GM04503 (cell line): Measurements from ENCODE around the gene GDI2.

ENCODE experiments used
- DNase-seq: peaks from one replicate; pipeline ENCODE4 v3.0.0-alpha.2; 2012; ENCODE audit warnings: low read depth

GDI2 gene

GRCh38 chr10:5741276-5741675 lies 72.0 kb downstream of the GDI2 start:
- no peak for DNase-seq

DNA sequence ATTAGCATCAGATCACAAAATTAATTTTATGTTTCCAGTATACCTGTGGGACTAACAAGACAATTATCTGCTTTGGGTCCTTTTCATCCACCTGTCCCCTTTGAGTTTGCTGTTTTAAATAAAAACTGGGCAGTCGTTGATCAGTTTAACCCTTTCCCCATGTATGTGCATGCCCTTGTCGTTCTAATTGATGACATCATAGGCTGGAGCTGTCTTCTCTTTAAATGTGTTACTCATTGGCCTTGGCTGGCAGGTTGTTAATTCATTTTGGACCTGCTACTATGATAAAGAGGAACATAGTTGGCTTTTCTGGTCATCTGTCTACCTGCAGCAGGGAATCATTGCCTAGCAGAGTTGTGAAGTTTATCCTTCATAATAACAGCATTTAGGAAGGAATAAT lies 74.8 kb downstream of the GDI2 start:
- no peak for DNase-seq

GRCh38 chr10:5737352-5737751 lies 75.9 kb downstream of the GDI2 start:
- no peak for DNase-seq

GRCh38 chr10:5736591-5736990 lies 76.6 kb downstream of the GDI2 start:
- no peak for DNase-seq

- DNase-seq = no peak
These were observed 78.1 kb downstream of the GDI2 start for GRCh38 chr10:5735119-5735518.

DNA sequence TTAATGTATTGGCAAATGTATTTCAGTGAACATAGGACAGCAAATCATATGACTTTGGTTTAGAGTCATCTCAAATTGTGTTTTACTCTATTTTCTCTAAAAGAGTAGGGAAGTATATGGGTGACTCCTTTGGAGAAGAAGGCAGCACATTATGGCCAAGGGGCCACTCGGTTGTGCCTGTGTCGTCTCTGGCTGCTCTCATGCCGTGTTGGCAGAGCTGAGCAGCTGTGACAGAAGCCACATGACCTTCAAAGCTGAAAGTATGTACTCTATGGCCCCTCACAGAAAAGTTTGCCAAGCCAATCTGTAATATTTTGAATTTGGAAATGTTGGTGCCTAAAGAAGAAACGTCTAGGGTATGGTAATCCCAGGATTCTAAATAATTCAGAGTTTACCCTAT lies 81.1 kb downstream of the GDI2 start:
- DNase-seq = no peak

DNA sequence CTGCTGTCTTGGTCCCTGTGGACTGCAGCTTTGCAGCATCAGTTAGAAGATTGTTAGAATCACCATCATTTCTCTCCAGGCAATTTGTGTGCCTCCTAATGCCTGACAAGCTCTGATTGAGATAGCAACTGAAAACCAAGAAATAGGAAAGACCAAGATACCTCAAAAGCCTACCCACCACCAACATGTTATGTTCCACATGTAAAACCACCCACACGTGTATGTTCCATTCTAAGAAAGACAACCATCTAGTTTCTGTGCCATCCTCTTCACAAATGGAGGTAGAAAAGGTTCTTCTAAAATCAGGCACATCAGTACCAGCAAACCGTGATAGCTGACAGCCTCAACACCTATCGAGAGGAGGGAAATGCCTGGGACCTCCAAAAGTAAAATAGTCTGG lies 81.7 kb downstream of the GDI2 start:
- DNase-seq = no peak

GRCh38 chr10:5730766-5731165 lies 82.5 kb downstream of the GDI2 start:
- no peak for DNase-seq

- DNase-seq = no peak
These were observed 89.5 kb downstream of the GDI2 start for GRCh38 chr10:5723692-5724091.

DNA sequence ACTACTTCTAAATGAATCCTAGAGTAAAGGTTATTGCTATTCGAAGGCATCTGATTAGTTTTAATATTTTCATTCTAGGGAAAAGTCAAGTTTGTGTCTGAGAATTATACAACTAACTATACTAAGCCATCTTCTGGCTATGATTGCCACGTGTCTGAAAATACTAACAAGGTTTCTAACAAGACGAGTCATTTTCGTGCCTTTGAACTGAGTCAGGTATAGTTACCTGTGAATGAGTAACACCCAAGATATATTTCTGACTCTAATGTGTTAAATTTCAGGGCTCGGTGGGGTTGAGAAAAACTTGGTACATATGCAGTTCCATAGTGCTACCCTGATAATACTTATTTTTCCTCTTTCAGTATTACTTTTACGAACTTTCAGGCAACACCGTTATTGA lies 93.1 kb downstream of the GDI2 start:
- no peak for DNase-seq

- no peak for DNase-seq
These were observed 93.7 kb downstream of the GDI2 start for GRCh38 chr10:5719546-5719945.
